Hematopoietic multipotent progenitor cell (in vitro differentiated cells): ENCODE data around the gene CYTH1. TPM values are rescaled to one million over a fixed set of nuclear protein-coding genes. Genes with fewer than 3 reads are reported as not detected.
A peak's percentile ranks its signal among the peaks of the same experiment; 100 is the strongest.
"Not testable (repeated sequence)": the region's sequence is repeated elsewhere in the genome, so short reads cannot be mapped to it uniquely, and the experiment has no call there.

Experiments
- DNase-seq, 3 donors: peaks; one replicate each; pipeline ENCODE4 v3.0.0-alpha.2; 2011 to 2015; ENCODE audit warnings: low read depth in 2 of 3, low spot score in 2 of 3
- total RNA-seq: library from RNA; depleted of rRNA; stranded (reverse); fragments of >200 nt; gene quantifications from one replicate; pipeline ENCODE4 v1.2.3, GENCODE V29; 2012

CYTH1 gene
- total RNA-seq, 1 donor = 49.0 TPM

DNA sequence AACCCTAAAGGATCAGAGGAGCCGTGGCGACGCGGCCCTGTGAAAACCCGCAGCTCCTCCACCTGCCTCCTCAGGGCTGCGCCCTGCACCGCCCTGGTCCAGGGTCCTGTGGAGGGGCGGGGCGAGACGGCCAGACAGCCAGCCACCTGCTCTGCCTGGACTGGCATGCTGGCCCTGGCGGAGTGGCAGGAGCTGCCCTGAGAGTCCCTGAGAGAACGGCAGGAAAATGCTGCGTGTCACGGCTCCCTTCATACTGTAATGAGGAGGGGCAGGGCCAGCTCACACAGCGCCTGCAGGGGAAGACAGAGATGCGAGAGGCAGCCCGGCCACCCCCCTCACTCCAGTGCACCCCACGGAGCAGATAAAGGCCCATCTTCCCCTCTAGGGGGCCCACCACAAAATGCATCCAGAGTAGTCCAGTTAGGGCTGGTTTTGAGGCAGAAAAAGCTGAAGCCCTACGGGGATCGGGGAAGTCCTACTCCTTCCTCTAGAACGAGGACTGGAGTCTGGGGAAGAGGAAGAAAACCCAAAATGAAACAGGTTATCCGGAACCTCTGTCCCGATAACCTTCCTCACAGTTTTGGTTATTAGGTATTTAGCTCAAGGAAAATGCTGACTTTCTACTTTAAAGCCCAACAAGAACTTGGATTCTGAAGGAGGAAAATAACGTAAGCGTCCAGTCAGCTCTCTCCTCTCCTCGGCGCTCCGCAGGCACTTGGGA is 107.3 kb downstream of the CYTH1 start:
- peak in 1 of 3 donors; percentile 9 for DNase-seq

- DNase-seq = no peak
These were observed 107.9 kb downstream of the CYTH1 start for GRCh38 chr17:78674156-78674555.

DNA sequence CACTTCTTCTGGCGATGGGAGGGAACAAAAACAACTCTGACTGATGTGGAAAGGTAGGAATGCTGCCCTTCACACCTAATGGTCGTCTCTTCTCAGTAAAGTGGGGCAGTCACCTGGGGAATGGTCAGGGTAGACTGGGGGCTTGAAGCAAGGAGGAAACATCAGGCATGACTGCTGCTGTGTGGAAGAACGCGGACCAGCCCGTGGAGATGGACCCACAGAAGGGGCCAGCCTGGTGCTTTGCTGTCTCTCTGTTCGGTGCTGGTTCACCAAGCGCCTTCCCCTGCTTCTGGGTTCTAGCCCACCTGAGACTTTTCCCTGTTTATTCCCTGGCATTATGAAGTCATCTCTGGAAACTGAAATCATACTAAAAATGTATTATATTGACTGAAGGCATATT is 108.7 kb downstream of the CYTH1 start:
- DNase-seq = no peak

- DNase-seq = no peak
These were observed 109.2 kb downstream of the CYTH1 start for GRCh38 chr17:78672871-78673371.

DNA sequence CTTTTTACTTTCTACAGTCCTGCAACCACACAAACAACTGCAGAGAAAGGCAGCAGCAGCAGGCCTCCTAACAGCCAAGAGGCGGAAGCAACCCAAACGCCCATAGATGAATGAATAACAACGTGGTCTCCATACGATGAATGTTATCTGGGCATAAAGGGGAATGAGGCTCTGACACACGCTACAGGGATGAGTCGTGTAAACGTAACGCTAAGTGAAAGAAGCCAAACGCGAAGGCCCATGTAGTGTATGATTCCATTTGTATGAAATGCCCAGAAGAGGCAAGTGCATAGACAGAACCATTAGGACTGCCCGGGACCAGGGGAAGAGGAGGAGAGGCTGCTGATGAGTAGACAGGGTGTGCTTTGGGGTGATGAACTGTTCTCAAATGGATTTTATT is 110.1 kb downstream of the CYTH1 start:
- no peak for DNase-seq

DNA sequence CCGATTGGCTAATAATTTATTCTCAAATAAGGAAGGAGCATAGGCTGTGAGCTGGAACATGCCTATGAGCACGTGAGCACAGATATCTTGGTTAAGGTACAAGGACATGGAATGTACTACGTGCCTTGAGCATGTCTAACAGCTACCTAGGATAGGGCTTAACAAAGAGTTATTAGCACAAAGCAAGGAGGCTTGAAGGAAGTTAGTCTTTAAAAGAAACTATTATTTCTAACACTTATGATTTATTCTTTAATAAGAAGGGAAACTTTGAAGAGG is 110.4 kb downstream of the CYTH1 start:
- DNase-seq = not testable (repeated sequence)

- DNase-seq = no peak
These were observed 111.0 kb downstream of the CYTH1 start for GRCh38 chr17:78670850-78671725.

GRCh38 chr17:78669975-78670518 is 112.0 kb downstream of the CYTH1 start:
- DNase-seq = no peak

- no peak for DNase-seq
These were observed 112.7 kb downstream of the CYTH1 start for GRCh38 chr17:78669256-78669974.

DNA sequence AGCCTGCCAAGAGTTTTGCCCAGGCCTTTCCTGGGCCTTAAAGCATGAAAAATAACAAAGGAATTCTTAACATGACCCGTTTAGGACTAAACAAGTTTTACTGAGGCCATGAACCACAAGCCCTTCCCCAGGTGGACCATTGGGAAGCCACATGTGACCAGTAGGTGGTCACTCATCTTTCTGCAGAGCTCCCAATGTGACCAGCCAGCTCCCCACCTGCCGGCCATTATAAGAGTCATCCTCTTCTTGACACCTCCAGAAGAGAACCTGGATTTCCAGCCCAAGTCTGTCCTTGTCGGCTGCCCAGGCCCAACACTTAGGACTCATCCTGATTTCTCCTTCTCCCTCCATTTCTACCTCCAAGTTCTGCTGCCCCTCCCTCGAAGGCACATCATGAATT is 113.2 kb downstream of the CYTH1 start:
- no peak for DNase-seq

DNA sequence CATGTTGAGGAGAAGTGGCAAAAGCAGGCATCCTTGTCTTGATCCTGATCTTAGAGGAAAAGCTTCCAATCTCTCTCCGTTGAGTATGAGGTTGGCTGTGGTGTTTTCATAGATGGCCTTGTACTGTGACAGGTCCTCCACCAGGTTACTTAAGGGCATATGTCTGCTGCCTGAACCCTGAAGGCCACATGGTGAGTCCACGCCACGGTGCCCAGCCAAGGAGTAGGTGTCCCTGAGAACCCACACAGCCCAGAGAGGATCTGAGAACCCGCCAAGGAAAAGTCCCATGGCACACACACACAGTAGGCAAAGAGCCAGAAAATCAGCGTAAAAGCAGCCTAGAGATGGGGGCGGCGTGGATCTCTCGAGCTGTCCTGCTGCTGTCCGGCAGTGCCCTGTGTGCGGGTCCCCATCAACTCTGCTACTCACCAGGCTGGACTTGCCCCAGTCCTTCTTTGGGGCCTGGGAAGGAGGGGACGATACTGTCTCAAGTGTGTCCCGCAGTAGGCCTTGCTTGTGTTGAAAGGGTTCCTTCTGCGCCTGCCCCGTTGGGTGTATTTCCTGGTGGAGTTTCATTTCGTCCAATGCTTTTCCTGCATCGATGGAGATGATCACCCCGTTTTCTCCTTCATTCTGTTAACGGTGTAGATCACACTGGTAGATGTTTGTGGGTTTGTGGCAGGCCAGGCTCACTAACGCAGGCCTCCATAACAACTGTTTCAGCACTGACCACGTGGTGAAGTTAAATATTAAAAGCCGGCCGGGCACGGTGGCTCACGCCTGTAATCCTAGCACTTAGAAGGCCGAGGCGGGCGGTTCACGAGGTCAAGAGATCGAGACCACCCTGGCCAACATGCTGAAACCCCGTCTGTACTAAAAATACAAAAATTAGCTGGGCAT is 114.1 kb downstream of the CYTH1 start:
- DNase-seq = no peak

- no peak for DNase-seq
These were observed 115.0 kb downstream of the CYTH1 start for GRCh38 chr17:78667091-78667490.

DNA sequence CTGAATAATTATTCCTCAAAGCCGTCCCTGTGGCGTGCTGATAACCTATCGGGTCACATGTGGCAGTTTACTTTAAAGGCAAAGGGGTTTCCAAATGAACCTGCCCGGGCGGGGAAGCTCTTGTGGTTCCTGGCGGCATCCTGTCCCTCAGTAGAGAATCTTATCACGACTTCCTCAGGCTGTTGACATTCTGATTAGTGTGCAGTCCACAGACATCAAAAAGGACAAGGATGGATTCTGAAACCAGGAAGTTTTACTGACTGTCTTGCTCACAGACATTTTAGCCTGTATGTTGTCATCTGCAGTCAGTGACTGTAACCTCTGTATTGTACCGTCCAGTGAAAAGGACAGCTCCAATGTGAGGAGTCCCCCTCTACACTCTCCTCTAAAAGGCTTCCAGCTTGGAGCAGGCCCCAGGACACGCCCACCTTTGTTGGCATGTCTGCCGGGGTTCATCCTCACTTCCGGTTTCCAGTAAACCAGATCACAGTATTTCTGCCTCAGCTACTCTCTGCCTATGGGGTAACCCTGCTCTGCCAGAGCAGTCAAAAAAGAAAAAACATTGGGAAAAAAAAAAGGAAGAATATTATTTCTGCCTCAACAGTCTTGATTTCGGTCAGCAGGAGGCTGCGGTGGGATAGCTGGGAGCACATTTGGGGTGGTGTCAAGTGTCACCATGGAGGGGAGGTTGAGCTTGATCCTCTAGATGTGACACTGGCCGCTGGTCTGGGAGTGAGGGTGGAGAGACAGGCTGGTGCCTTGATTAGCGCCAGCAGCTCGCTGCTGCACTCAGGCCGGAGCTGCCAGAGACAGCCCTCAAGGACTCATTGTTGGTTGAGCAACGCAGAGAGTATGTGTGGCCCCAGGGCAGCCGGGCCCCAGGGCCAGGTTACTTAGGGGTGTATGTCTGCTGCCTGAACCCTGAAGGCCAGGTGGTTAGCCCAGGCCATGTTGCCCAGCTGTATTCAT is 115.8 kb downstream of the CYTH1 start:
- peak in 2 of 3 donors; percentile 92 to 96 for DNase-seq

DNA sequence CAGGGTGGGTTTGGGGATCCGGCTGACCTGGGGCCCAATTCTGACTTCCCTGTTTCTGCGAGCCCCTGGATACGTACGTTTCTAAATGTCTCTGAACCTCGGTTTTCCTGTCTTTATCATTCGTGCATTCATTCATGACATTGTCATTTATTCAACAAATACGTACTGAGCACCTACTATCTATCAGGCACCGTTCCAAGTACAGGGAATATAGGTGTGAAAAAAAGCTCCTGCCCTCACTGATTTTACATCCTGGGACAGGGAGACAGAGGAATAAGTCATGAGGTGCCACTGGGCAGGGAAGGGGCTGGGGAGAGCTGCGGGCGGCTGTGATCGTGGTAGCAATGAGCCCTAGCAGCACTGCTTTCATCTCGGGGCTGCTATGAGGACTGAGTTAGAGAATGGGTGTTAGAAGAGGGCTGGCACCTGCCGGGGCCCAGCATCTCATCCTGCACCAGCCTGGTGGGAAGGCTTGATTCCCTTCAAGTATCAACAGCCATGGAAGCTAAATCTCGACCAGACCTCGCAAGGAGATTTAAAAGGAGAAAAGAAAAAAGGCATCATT is 116.6 kb downstream of the CYTH1 start:
- DNase-seq = no peak

GRCh38 chr17:78664476-78665386 is 117.3 kb downstream of the CYTH1 start:
- peak in 2 of 3 donors; percentile 37 to 57 for DNase-seq

GRCh38 chr17:78661093-78661770 is 120.8 kb downstream of the CYTH1 start:
- no peak for DNase-seq

DNA sequence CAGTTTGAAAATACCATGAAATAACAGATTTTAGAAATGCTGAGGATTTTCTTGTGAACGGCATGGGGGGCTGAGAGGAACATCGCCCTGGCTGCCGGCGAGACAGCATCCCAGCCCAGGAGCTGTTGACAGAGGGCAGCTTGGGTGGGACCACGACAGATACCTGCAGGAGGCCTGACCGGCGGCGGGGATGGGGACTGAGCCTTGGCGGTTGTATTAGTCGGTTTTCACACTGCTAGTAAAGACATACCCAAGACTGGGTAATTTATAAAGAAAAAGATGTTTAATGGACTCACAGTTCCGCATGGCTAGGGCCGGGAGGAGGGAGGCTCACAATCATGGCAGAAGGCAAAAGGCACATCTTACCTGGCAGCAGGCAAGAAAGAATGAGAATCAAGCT is 122.5 kb downstream of the CYTH1 start:
- DNase-seq = no peak
